Measurements from ENCODE around the gene TMEM132A. TPM values are rescaled to one million over a fixed set of nuclear protein-coding genes. Genes with fewer than 3 reads are reported as not detected.
"Not testable (repeated sequence)": the region's sequence is repeated elsewhere in the genome, so short reads cannot be mapped to it uniquely, and the experiment has no call there.

The TMEM132A gene
- total RNA-seq, 1 experiment from 2014 or later = 95.5 TPM

DNA sequence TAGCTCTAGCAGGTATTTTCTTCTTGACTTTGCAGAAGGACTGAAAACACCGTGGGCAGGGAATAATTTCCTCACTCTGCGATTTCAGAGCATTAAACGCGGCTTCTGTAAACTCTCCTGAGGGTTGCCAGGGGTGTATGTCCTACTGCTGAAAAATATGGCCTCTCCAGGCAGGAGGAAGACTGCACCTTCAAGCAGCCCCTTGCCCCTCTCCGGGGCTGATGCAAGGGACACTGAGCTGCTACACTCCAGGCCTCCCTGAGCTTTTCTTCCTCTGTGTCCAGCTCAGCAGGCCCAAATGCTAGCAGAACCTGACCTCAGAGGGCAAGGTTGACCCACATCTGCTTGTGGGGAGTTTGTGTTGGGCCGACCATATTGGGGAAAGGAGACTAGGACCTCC is 49.4 kb downstream of the TMEM132A start:
- H3K9me3 ChIP-seq (ENCODE audit: control insufficient read depth, low read depth, low read length) = no peaks in the 10 kb centered on the region
- H3K14ac ChIP-seq (ENCODE audit: insufficient read depth, low read length) = no peak overlapping the region
- H3K79me1 ChIP-seq (ENCODE audit: insufficient read depth, low read depth, low read length, poor library complexity, severe bottlenecking) = no peaks in the 10 kb centered on the region
- no peaks in the 10 kb centered on the region for H3K4me1 Mint-ChIP-seq
- H3K79me2 ChIP-seq (ENCODE audit: insufficient read depth, low read length) = no peaks in the 10 kb centered on the region
- H4K91ac ChIP-seq (ENCODE audit: insufficient read length, low read depth, low read length) = no peak overlapping the region
- TF ChIP-seq, protein P1, sequence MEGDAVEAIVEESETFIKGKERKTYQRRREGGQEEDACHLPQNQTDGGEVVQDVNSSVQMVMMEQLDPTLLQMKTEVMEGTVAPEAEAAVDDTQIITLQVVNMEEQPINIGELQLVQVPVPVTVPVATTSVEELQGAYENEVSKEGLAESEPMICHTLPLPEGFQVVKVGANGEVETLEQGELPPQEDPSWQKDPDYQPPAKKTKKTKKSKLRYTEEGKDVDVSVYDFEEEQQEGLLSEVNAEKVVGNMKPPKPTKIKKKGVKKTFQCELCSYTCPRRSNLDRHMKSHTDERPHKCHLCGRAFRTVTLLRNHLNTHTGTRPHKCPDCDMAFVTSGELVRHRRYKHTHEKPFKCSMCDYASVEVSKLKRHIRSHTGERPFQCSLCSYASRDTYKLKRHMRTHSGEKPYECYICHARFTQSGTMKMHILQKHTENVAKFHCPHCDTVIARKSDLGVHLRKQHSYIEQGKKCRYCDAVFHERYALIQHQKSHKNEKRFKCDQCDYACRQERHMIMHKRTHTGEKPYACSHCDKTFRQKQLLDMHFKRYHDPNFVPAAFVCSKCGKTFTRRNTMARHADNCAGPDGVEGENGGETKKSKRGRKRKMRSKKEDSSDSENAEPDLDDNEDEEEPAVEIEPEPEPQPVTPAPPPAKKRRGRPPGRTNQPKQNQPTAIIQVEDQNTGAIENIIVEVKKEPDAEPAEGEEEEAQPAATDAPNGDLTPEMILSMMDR (conservative IDR thresholded peaks at IDR 0.05) = no peak
- H3K18ac ChIP-seq (ENCODE audit: insufficient read length, low read depth, low read length) = no peak overlapping the region
- no CpG with 5 or more reads among the region's 6 CpGs for WGBS (ENCODE audit: extremely low coverage, insufficient read length, low lambda C conversion rate)
- no peak overlapping the region for H3K4me3 Mint-ChIP-seq
- peak overlapping the region in 1 of 3 experiments; percentile 45; a peak in 1 of 7 replicates for H3K27ac Mint-ChIP-seq
- H3K23me2 ChIP-seq (ENCODE audit: insufficient read length, low read depth, low read length, poor library complexity, severe bottlenecking) = no peaks in the 10 kb centered on the region
- DNase-seq = no peak
- no peak overlapping the region for H3K56ac ChIP-seq (ENCODE audit: insufficient read length, low read depth, low read length)
- no peaks in the 10 kb centered on the region for H3K4me1 ChIP-seq (ENCODE audit: insufficient read depth, low read length)
- H2BK20ac ChIP-seq (ENCODE audit: low read depth, low read length, poor library complexity, severe bottlenecking) = no peak overlapping the region
- 0 out of 7 replicates have a peak, but pooled peaks cover 0 to under 1% (median 0%) of the 10 kb centered on the region in 3 experiments for H3K36me3 Mint-ChIP-seq (ENCODE audit: insufficient read depth in 1 of 3, low read depth in 3 of 3)
- H2AK5ac ChIP-seq (ENCODE audit: insufficient read length, low read length) = no peak overlapping the region
- H3K27me3 ChIP-seq (ENCODE audit: insufficient read depth, low read length) = no peaks in the 10 kb centered on the region
- no peak overlapping the region for H2BK5ac ChIP-seq (ENCODE audit: insufficient read length, low read length)
- H3K9ac ChIP-seq (ENCODE audit: extremely low read depth, insufficient read length, low read length) = no peak overlapping the region
- no peak overlapping the region for H2BK120ac ChIP-seq (ENCODE audit: low read depth, low read length, poor library complexity, severe bottlenecking)
- H2BK12ac ChIP-seq (ENCODE audit: insufficient read length, low read depth, low read length) = no peak overlapping the region
- H4K5ac ChIP-seq (ENCODE audit: insufficient read length, low read depth, low read length) = no peak overlapping the region
- H3K4me2 ChIP-seq (ENCODE audit: insufficient read depth, insufficient read length, low read length) = no peak overlapping the region
- no peak overlapping the region for H2BK15ac ChIP-seq (ENCODE audit: low read depth, low read length)
- H2AFZ ChIP-seq (ENCODE audit: low read length) = no peak overlapping the region
- no peak overlapping the region for H3K27ac ChIP-seq (ENCODE audit: insufficient read length, low read depth, low read length)
- no peak overlapping the region for H3K23ac ChIP-seq (ENCODE audit: insufficient read length, low read depth, low read length)
- peaks cover 16% of the 10 kb centered on the region for H3K27me3 Mint-ChIP-seq (ENCODE audit: low read depth)
- H3T11ph ChIP-seq (ENCODE audit: low read length) = no peak overlapping the region
- peaks cover 6 to 10% of the 10 kb centered on the region in 2 experiments; a peak in 3 of 5 replicates for H3K9me3 Mint-ChIP-seq
- no peaks in the 10 kb centered on the region for H4K20me1 ChIP-seq (ENCODE audit: control insufficient read depth, insufficient read depth, insufficient read length)
- no peak overlapping the region for H4K8ac ChIP-seq (replicated peaks; ENCODE audit: insufficient read length, low read depth, low read length)
- no peak overlapping the region for H3K4ac ChIP-seq (ENCODE audit: low read depth, low read length)

DNA sequence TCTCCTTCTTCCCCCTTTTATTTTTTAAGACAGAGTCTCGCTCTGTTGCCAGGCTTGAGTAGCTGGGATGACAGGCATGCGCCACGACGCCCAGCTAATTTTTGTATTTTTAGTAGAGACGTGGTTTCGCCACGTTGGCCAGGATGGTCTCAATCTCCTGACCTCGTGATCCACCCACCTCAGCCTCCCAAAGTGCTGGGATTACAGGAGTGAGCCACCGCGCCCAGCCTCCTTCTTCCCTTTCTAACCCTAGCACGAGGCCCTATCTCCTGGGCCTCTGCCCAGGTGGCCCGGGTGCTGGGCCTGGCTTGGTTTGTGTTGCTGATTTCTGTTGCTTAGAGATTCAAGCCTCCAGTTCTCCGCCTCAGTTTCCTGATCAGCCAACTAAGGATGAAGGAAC is 50.1 kb downstream of the TMEM132A start:
- not testable (repeated sequence) for H3K4me2 ChIP-seq (ENCODE audit: insufficient read depth, insufficient read length, low read length); H3K14ac ChIP-seq (ENCODE audit: insufficient read depth, low read length); H3K79me2 ChIP-seq (ENCODE audit: insufficient read depth, low read length); H3K36me3 Mint-ChIP-seq (ENCODE audit: insufficient read depth in 1 of 3, low read depth in 3 of 3); DNase-seq; H3K79me1 ChIP-seq (ENCODE audit: insufficient read depth, low read depth, low read length, poor library complexity, severe bottlenecking); H4K8ac ChIP-seq (replicated peaks; ENCODE audit: insufficient read length, low read depth, low read length); H3K9ac ChIP-seq (ENCODE audit: extremely low read depth, insufficient read length, low read length); H3K23me2 ChIP-seq (ENCODE audit: insufficient read length, low read depth, low read length, poor library complexity, severe bottlenecking); H2BK12ac ChIP-seq (ENCODE audit: insufficient read length, low read depth, low read length); H2BK20ac ChIP-seq (ENCODE audit: low read depth, low read length, poor library complexity, severe bottlenecking); H3K23ac ChIP-seq (ENCODE audit: insufficient read length, low read depth, low read length); H2AFZ ChIP-seq (ENCODE audit: low read length); H3K4me1 Mint-ChIP-seq; H3K27me3 ChIP-seq (ENCODE audit: insufficient read depth, low read length); H4K20me1 ChIP-seq (ENCODE audit: control insufficient read depth, insufficient read depth, insufficient read length); H3K4me3 Mint-ChIP-seq; H3K56ac ChIP-seq (ENCODE audit: insufficient read length, low read depth, low read length); H3K9me3 Mint-ChIP-seq; H4K5ac ChIP-seq (ENCODE audit: insufficient read length, low read depth, low read length); H2BK120ac ChIP-seq (ENCODE audit: low read depth, low read length, poor library complexity, severe bottlenecking); H2BK5ac ChIP-seq (ENCODE audit: insufficient read length, low read length); H3K27ac ChIP-seq (ENCODE audit: insufficient read length, low read depth, low read length); H3K9me3 ChIP-seq (ENCODE audit: control insufficient read depth, low read depth, low read length); H3K18ac ChIP-seq (ENCODE audit: insufficient read length, low read depth, low read length); H4K91ac ChIP-seq (ENCODE audit: insufficient read length, low read depth, low read length); H3K4ac ChIP-seq (ENCODE audit: low read depth, low read length); H2AK5ac ChIP-seq (ENCODE audit: insufficient read length, low read length); H3K4me1 ChIP-seq (ENCODE audit: insufficient read depth, low read length); H3K27ac Mint-ChIP-seq; H2BK15ac ChIP-seq (ENCODE audit: low read depth, low read length); H3T11ph ChIP-seq (ENCODE audit: low read length)
- H3K27me3 Mint-ChIP-seq (ENCODE audit: low read depth) = peaks cover 16% of the 10 kb centered on the region
- WGBS (ENCODE audit: extremely low coverage, insufficient read length, low lambda C conversion rate) = no CpG with 5 or more reads among the region's 13 CpGs
